ENCODE results near the gene ANKK1. TPM values are rescaled to one million over a fixed set of nuclear protein-coding genes. Genes with fewer than 3 reads are reported as not detected.

ANKK1 gene
- total and polyA plus RNA-seq, 2 of the 8 experiments (the other 6 are each of a cell fraction or from before 2014, with no cell fraction given): 0.11 TPM; not detected in 1

GRCh38 chr11:113376156-113376555 lies 11.4 kb upstream of the ANKK1 start:
- Histone ChIP-seq H4K91ac (replicated peaks; ENCODE audit: insufficient read length, low read length) (no peak overlapping the region), H3K4ac (replicated peaks; ENCODE audit: insufficient read length, low read depth, low read length) (no peak overlapping the region), H4K5ac (ENCODE audit: insufficient read length, low read depth, low read length) (no peak overlapping the region), H2BK15ac (ENCODE audit: low read length) (no peak overlapping the region), H2AK5ac (ENCODE audit: low read depth, low read length) (no peak overlapping the region), H3K4me3 (ENCODE audit: extremely low read depth in 1 of 4, insufficient read depth in 2 of 4, low read depth in 3 of 4, low read length in 4 of 4) (no peak overlapping the region), H3K27ac (ENCODE audit: low read depth, low read length) (no peak overlapping the region), H3K23me2 (ENCODE audit: low read depth, low read length) (no peaks in the 10 kb centered on the region; the same call in 1 of the 2 replicates), H3K27me3 (replicated peaks in 1 of 4; ENCODE audit: control insufficient read depth in 3 of 4, extremely low read depth in 1 of 4, insufficient read depth in 3 of 4, low read length in 3 of 4) (no peaks in the 10 kb centered on the region), H3K9ac (replicated peaks in 1 of 4; ENCODE audit: extremely low read depth in 1 of 4, low read depth in 3 of 4, low read length in 3 of 4) (no peak overlapping the region), H3K4me1 (replicated peaks in 1 of 4; ENCODE audit: control insufficient read depth in 3 of 4, insufficient read depth in 4 of 4, low read length in 3 of 4) (peaks cover 0 to 2% (median 0%) of the 10 kb centered on the region in 4 experiments; a peak in 1 of 7 replicates), H2AFZ (ENCODE audit: low read length) (no peak overlapping the region), H2BK120ac (replicated peaks; ENCODE audit: low read depth, low read length) (no peak overlapping the region), H2BK5ac (ENCODE audit: low read depth, low read length) (no peak overlapping the region), H3K9me3 (ENCODE audit: insufficient read depth in 2 of 2, low read depth in 1 of 2, low read length in 1 of 2) (no peaks in the 10 kb centered on the region), H3K23ac (ENCODE audit: insufficient read length) (no peak overlapping the region), H3K36me3 (ENCODE audit: control insufficient read depth in 2 of 4, insufficient read depth in 4 of 4, low read length in 3 of 4) (no peaks in the 10 kb centered on the region), H3K79me2 (ENCODE audit: control insufficient read depth in 1 of 2, insufficient read depth in 2 of 2, low read length in 2 of 2) (no peaks in the 10 kb centered on the region), H4K20me1 (replicated peaks in 1 of 2; ENCODE audit: control insufficient read depth in 1 of 2, insufficient read depth in 2 of 2, low read length in 2 of 2) (no peaks in the 10 kb centered on the region), H3K18ac (ENCODE audit: extremely low read depth, low read length) (no peak overlapping the region), H2BK20ac (ENCODE audit: low read length) (no peak overlapping the region), H2BK12ac (ENCODE audit: low read depth, low read length) (no peak overlapping the region), H3K4me2 (ENCODE audit: insufficient read depth in 1 of 2, low read depth in 2 of 2, low read length in 2 of 2) (no peak overlapping the region), H3K56ac (replicated peaks; ENCODE audit: insufficient read length, low read depth, low read length) (no peak overlapping the region), H4K8ac (ENCODE audit: extremely low read depth, insufficient read depth, low read length) (no peak overlapping the region), H3K79me1 (ENCODE audit: low read depth, low read length) (no peaks in the 10 kb centered on the region), H3K14ac (ENCODE audit: insufficient read length) (no peak overlapping the region)
- POLR2A ChIA-PET (ENCODE audit: partially characterized antibody): interaction anchor here (1.2 kb wide), 1 partner anchor 14 kb away, joined by 3 read pairs; no protein-coding TSS in a partner anchor
- DNase-seq (ENCODE audit: low read depth in 1 of 2, low spot score in 2 of 2): no peak
- 91% methylated on average over 3 of the region's 3 CpGs; no CpG with 5 or more reads in 1 of the 2 experiments for WGBS, 2 experiments (ENCODE audit: extremely low coverage in 1 of 2, insufficient coverage in 1 of 2, insufficient read length in 1 of 2, insufficient replicate concordance in 2 of 2, low coverage in 1 of 2, low lambda C conversion rate in 2 of 2, missing lambda C conversion rate in 1 of 2)
- FAIRE-seq: no peak
- CTCF ChIA-PET (ENCODE audit: partially characterized antibody): interaction anchor here (1.0 to 3.2 kb wide), 8 partner anchors 9 to 363 kb away, joined by 3 to 17 read pairs (median 6); partner anchors contain the start of gene ANKK1
- TF ChIP-seq CTBP2 (IDR thresholded peaks at IDR 0.05; ENCODE audit: borderline replicate concordance, insufficient read depth, insufficient read length, low read length): no peak
- no peak for TF ChIP-seq CHD2 (IDR thresholded peaks at IDR 0.05; ENCODE audit: low read length)
- no peak for TF ChIP-seq HDAC6 (IDR thresholded peaks at IDR 0.05; ENCODE audit: low read depth, low read length)
- TF ChIP-seq JUND (IDR thresholded peaks at IDR 0.05; ENCODE audit: low read length): no peak
- TF ChIP-seq CEBPB (IDR thresholded peaks at IDR 0.05; ENCODE audit: low read depth, low read length): no peak
- TF ChIP-seq JUN (IDR thresholded peaks at IDR 0.05; ENCODE audit: low read depth, low read length): no peak
- TF ChIP-seq RFX5 (IDR thresholded peaks at IDR 0.05; ENCODE audit: borderline replicate concordance, low read depth, low read length): no peak
- TF ChIP-seq SIX5 (IDR thresholded peaks at IDR 0.05; ENCODE audit: low read depth, low read length): no peak
- no peak for TF ChIP-seq BRCA1 (IDR thresholded peaks at IDR 0.05; ENCODE audit: low read depth, low read length)
- TF ChIP-seq, protein P1, sequence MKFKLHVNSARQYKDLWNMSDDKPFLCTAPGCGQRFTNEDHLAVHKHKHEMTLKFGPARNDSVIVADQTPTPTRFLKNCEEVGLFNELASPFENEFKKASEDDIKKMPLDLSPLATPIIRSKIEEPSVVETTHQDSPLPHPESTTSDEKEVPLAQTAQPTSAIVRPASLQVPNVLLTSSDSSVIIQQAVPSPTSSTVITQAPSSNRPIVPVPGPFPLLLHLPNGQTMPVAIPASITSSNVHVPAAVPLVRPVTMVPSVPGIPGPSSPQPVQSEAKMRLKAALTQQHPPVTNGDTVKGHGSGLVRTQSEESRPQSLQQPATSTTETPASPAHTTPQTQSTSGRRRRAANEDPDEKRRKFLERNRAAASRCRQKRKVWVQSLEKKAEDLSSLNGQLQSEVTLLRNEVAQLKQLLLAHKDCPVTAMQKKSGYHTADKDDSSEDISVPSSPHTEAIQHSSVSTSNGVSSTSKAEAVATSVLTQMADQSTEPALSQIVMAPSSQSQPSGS (IDR thresholded peaks at IDR 0.05; ENCODE audit: low read length): no peak
- no peak for TF ChIP-seq POLR2A (IDR thresholded peaks at IDR 0.05; ENCODE audit: control extremely low read depth in 1 of 2, low read depth in 2 of 2, low read length in 2 of 2)
- no peak for TF ChIP-seq EGR1 (IDR thresholded peaks at IDR 0.05; ENCODE audit: borderline replicate concordance, low read depth, low read length)
- TF ChIP-seq SP2 (IDR thresholded peaks at IDR 0.05; ENCODE audit: low read length): no peak
- TF ChIP-seq TEAD4 (IDR thresholded peaks at IDR 0.05; ENCODE audit: low read depth, low read length): no peak
